ENCODE results near the gene BCAS1.

BCAS1 gene

DNA sequence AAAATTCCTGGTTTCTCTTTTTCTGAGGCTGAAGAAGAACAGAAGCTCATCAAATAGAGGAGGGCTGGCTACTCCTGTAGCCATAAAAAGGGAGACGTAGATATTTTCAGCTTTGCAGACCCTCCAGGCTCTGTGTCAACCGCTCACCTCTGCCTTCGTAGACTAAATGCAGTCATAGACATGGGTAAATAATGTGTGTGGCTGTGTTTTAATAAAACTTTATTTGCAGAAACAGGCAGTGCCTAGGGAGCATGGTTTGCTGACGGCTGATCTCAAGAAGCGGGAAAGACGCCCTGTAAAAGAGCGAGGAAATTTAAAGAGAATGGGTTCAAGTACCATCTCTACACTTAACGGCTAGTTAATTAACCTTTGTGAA, 171.8 kb downstream of the BCAS1 start:
- DNase-seq = no peak

- no peak for DNase-seq
Measured at GRCh38 chr20:53897884-53898555, 172.4 kb downstream of the BCAS1 start.

DNA sequence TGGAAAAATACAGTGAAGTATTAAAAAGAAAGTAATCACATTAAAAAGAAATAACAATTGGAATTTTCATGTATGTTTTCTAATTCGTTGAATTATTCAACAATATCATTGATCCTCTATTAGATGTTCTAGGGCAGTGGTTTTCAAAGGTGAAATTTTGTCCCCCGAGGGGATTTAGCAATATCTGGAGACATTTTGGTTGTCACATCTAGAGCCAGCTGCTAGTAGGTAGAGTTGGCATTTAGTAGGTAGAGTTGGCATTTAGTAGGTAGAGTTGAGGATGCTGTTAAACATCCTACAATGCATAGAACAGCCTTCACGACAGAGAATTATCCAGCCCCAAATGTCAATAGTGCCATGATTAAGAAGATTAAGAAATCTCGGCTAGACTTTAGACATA, 173.7 kb downstream of the BCAS1 start:
- no peak for DNase-seq

- no peak for DNase-seq
Measured at GRCh38 chr20:53896041-53896440, 174.4 kb downstream of the BCAS1 start.

- no peak for DNase-seq
Measured at GRCh38 chr20:53895385-53895755, 175.0 kb downstream of the BCAS1 start.

GRCh38 chr20:53894707-53895384, 175.5 kb downstream of the BCAS1 start:
- no peak for DNase-seq

All from activated CD8-positive, alpha-beta memory T cell treated with anti-CD3 and anti-CD28 coated beads, Interleukin-2, amount 50 U/mL, for 48 hours (primary cell).